ENCODE measurements around the gene AMBRA1. TPM values are rescaled to one million over a fixed set of nuclear protein-coding genes. Genes with fewer than 3 reads are reported as not detected.

Gene AMBRA1
- polyA plus RNA-seq, 1 of the 3 experiments (the other 2 are of a cell fraction): 10.4 TPM

GRCh38 chr11:46374815-46375214 is 219.0 kb downstream of the AMBRA1 start (continued):
- TF ChIP-seq IRF3 (IDR thresholded peaks at IDR 0.05; ENCODE audit: low read depth, low read length): no peak
- no peak for TF ChIP-seq FOXJ3 (CRISPR knock-in tag; IDR thresholded peaks at IDR 0.05)
- TF ChIP-seq RCOR1 (IDR thresholded peaks at IDR 0.05; ENCODE audit: low read length): no peak
- no peak for TF ChIP-seq TCF12 (IDR thresholded peaks at IDR 0.05)
- TF ChIP-seq SIN3A (IDR thresholded peaks at IDR 0.05; ENCODE audit: borderline replicate concordance, low read depth, low read length): no peak
- no peak for TF ChIP-seq EZH2phosphoT487 (IDR thresholded peaks at IDR 0.05; ENCODE audit: borderline replicate concordance, low read depth)
- no peak for TF ChIP-seq FOXM1 (IDR thresholded peaks at IDR 0.05; ENCODE audit: low read depth)
- TF ChIP-seq MAX (IDR thresholded peaks at IDR 0.05; ENCODE audit: low read depth): no peak
- TF ChIP-seq GABPA (IDR thresholded peaks at IDR 0.05; ENCODE audit: low read depth): no peak

GRCh38 chr11:46373787-46374740 is 219.8 kb downstream of the AMBRA1 start:
- Histone ChIP-seq H3K36me3 (replicated peaks in 1 of 2; ENCODE audit: control insufficient read depth in 1 of 2, insufficient read depth in 2 of 2, low read length in 1 of 2) (peaks cover 5 to 23% of the 10 kb centered on the region in 2 experiments), H3K9ac (no peak overlapping the region), H3K27me3 (ENCODE audit: insufficient read depth) (no peaks in the 10 kb centered on the region), H3K9me3 (no peaks in the 10 kb centered on the region), H4K20me1 (ENCODE audit: insufficient read depth) (no peaks in the 10 kb centered on the region), H3K9me2 (no peaks in the 10 kb centered on the region), H3K79me2 (ENCODE audit: insufficient read depth) (no peaks in the 10 kb centered on the region), H3K27ac (ENCODE audit: low read depth in 2 of 2, low read length in 1 of 2) (no peak overlapping the region), H2AFZ (ENCODE audit: low read depth) (no peak overlapping the region), H3K4me1 (ENCODE audit: control insufficient read depth in 1 of 2, insufficient read depth in 2 of 2, low read depth in 1 of 2, low read length in 1 of 2) (peaks cover 0 to 4% of the 10 kb centered on the region in 2 experiments; a peak in 1 of 4 replicates), H3K4me2 (no peak overlapping the region), H3K4me3 (ENCODE audit: low read depth in 2 of 2, low read length in 1 of 2) (no peak overlapping the region), H3F3A (replicated peaks; ENCODE audit: insufficient read depth) (peaks cover 5% of the 10 kb centered on the region)
- TF ChIP-seq TAF1 (IDR thresholded peaks at IDR 0.05; ENCODE audit: borderline replicate concordance, low read depth, low read length) (no peak), RFX5 (IDR thresholded peaks at IDR 0.05; ENCODE audit: low read length) (no peak), RXRA (IDR thresholded peaks at IDR 0.05; ENCODE audit: borderline replicate concordance, low read depth) (no peak), EP300 (IDR thresholded peaks at IDR 0.05; ENCODE audit: borderline replicate concordance in 1 of 2, low read depth in 1 of 2, low read length in 1 of 2) (no peak), SMC3 (IDR thresholded peaks at IDR 0.05; ENCODE audit: low read depth, low read length) (no peak), EZH2phosphoT487 (IDR thresholded peaks at IDR 0.05; ENCODE audit: borderline replicate concordance, low read depth) (no peak), USF2 (IDR thresholded peaks at IDR 0.05; ENCODE audit: borderline replicate concordance, low read depth, low read length) (no peak), NFIC (IDR thresholded peaks at IDR 0.05; ENCODE audit: borderline replicate concordance) (no peak), FOSL2 (IDR thresholded peaks at IDR 0.05; ENCODE audit: borderline replicate concordance, low read depth) (no peak), ZBTB33 (IDR thresholded peaks at IDR 0.05; ENCODE audit: borderline replicate concordance, low read depth) (no peak), MAX (IDR thresholded peaks at IDR 0.05; ENCODE audit: low read depth) (no peak), CHD2 (IDR thresholded peaks at IDR 0.05; ENCODE audit: low read length, partially characterized antibody) (no peak), JUND (IDR thresholded peaks at IDR 0.05) (no peak), PBX3 (IDR thresholded peaks at IDR 0.05) (no peak)
- POLR2A ChIA-PET: no interaction called here
- WGBS (ENCODE audit: low lambda C conversion rate): 90% methylated on average over 23 of the region's 30 CpGs
- CTCF ChIA-PET: interaction anchor here (1.0 kb wide), 1 partner anchor 18 kb away, joined by 3 read pairs; no protein-coding TSS in a partner anchor
- DNase-seq: no peak
